ENCODE measurements around the gene ZSCAN30. TPM values are rescaled to one million over a fixed set of nuclear protein-coding genes. Genes with fewer than 3 reads are reported as not detected.
A peak's percentile ranks its signal among the peaks of the same experiment; 100 is the strongest.

Gene ZSCAN30
- total and polyA plus RNA-seq, 9 of the 15 experiments (the other 6 are each of a cell fraction or from before 2014, with no cell fraction given), result 4.6 to 13.6 (median 10.8) TPM

- TF ChIP-seq ZNF253 (CRISPR knock-in tag; conservative IDR thresholded peaks at IDR 0.05) (no peak), MCM5 (IDR thresholded peaks at IDR 0.05; ENCODE audit: low read depth) (no peak), SRSF1 (IDR thresholded peaks at IDR 0.05; ENCODE audit: low read depth, low read length) (no peak), ERF (CRISPR knock-in tag; IDR thresholded peaks at IDR 0.05) (no peak), SNIP1 (IDR thresholded peaks at IDR 0.05; ENCODE audit: low read depth) (peak; percentile 95), ZNF311 (CRISPR knock-in tag; IDR thresholded peaks at IDR 0.05) (no peak), PCBP2 (IDR thresholded peaks at IDR 0.05; ENCODE audit: low read depth, low read length, poor library complexity, severe bottlenecking) (no peak), SUPT5H (IDR thresholded peaks at IDR 0.05) (peak; percentile 93), ZC3H4 (CRISPR knock-in tag; IDR thresholded peaks at IDR 0.05; ENCODE audit: borderline replicate concordance) (no peak), ZSCAN29 (IDR thresholded peaks at IDR 0.05) (no peak), ZNF197 (CRISPR knock-in tag; IDR thresholded peaks at IDR 0.05; ENCODE audit: low read depth) (peak; percentile 94), GMEB1 (CRISPR knock-in tag; IDR thresholded peaks at IDR 0.05) (no peak), RBM25 (IDR thresholded peaks at IDR 0.05; ENCODE audit: low read depth, low read length, severe bottlenecking) (no peak), HOMEZ (CRISPR knock-in tag; IDR thresholded peaks at IDR 0.05) (no peak), ZNF121 (CRISPR knock-in tag; conservative IDR thresholded peaks at IDR 0.05) (no peak), PATZ1 (CRISPR knock-in tag; IDR thresholded peaks at IDR 0.05; ENCODE audit: borderline replicate concordance) (no peak), DNMT1 (IDR thresholded peaks at IDR 0.05) (0 out of 2 replicates have a peak, but pooled peaks have one; percentile 52), ZNF134 (CRISPR knock-in tag; conservative IDR thresholded peaks at IDR 0.05) (peak; percentile 31), HMG20A (CRISPR knock-in tag; conservative IDR thresholded peaks at IDR 0.05) (no peak), ZNF668 (CRISPR knock-in tag; IDR thresholded peaks at IDR 0.05) (peak; percentile 15; the same call in 1 of the 2 replicates), HLTF (IDR thresholded peaks at IDR 0.05) (no peak), ZNF830 (CRISPR knock-in tag; IDR thresholded peaks at IDR 0.05) (0 out of 2 replicates have a peak, but pooled peaks have one; percentile 74), FIP1L1 (IDR thresholded peaks at IDR 0.05; ENCODE audit: low read depth, low read length, poor library complexity, severe bottlenecking) (peak; percentile 38), NR0B1 (IDR thresholded peaks at IDR 0.05; ENCODE audit: partially characterized antibody) (no peak)
Measured at GRCh38 chr18:35290094-35290735, at the start of gene ZSCAN30 (continued).

Measured in K562 (cell line).